GM12878 (cell line): Measurements from ENCODE around the gene ABCB10. TPM values are rescaled to one million over a fixed set of nuclear protein-coding genes. Genes with fewer than 3 reads are reported as not detected.

Source experiments
- ATAC-seq: fragments of 200-7000 bp; cut with Tn5 transposase; 3 replicates; pipeline ENCODE4 v1.9.1; 2020; ENCODE audit warnings: mild to moderate bottlenecking, moderate library complexity
- BruUV-seq: library from RNA; stranded (reverse); fragments of 400-500 nt; replicated peaks from 2 replicates; lab custom pipeline; 2021; lab: Mats Ljungman, UMichigan
- CTCF ChIA-PET: fragments of 300-600 bp; sonication (Branson Sonifier 250); formaldehyde crosslinking; extraction: SDS; loops from one replicate; lab custom pipeline; 2021; ENCODE audit warnings: inconsistent platforms; lab: Yijun Ruan, JAX
- POLR2A ChIA-PET: fragments of 350-600 bp; formaldehyde crosslinking; extraction: SDS; loops from one replicate; lab custom pipeline; 2021; ENCODE audit warnings: inconsistent platforms; lab: Charles Lee
- RAD21 ChIA-PET: fragments of 300-600 bp; sonication (Branson Sonifier 250); formaldehyde crosslinking; loops from one replicate; lab custom pipeline; 2023; ENCODE audit warnings: antibody characterized with exemption; ENCODE audit not compliant: unreplicated experiment; lab: Charles Lee
- SMC1A ChIA-PET: fragments of 300-600 bp; sonication (Branson Sonifier 250); formaldehyde crosslinking; loops from one replicate; lab custom pipeline; 2023; ENCODE audit not compliant: unreplicated experiment, uncharacterized antibody; lab: Charles Lee
- DNase-seq: peaks from one replicate; pipeline ENCODE4 v3.0.0-alpha.2; 2011; ENCODE audit warnings: low read depth, low spot score
- FAIRE-seq: peaks from 3 replicates; lab custom pipeline; 2011; peaks lifted over from hg19 to GRCh38; lab: Jason Lieb, UNC
- H2AFZ ChIP-seq: 2 replicates; pipeline ENCODE4 v1.6.0; 2011; ENCODE audit warnings: low read depth, low read length, control low read depth; ENCODE audit not compliant: control insufficient read depth
- H3K27ac ChIP-seq: 2 replicates; pipeline ENCODE4 v1.5.1; 2011; ENCODE audit warnings: control low read depth; ENCODE audit not compliant: control insufficient read depth, insufficient read depth
- H3K27me3 ChIP-seq, 2 experiments: replicated peaks in 1 of 2; 2 replicates each; pipeline versions ENCODE4 v1.6.0 to v1.6.1; 2011; ENCODE audit warnings: low read length in 1 of 2; ENCODE audit not compliant: control insufficient read depth in 2 of 2, insufficient read depth in 2 of 2
- H3K36me3 ChIP-seq, 2 experiments: 2 replicates each; pipeline ENCODE4 v1.5.1; 2011; ENCODE audit warnings: low read length in 1 of 2; ENCODE audit not compliant: control insufficient read depth in 2 of 2, insufficient read depth in 2 of 2
- H3K4me1 ChIP-seq: 2 replicates; pipeline ENCODE4 v1.6.1; 2011; ENCODE audit warnings: mild to moderate bottlenecking, low read length, moderate library complexity, mixed read lengths; ENCODE audit not compliant: control insufficient read depth, insufficient read depth
- H3K4me2 ChIP-seq: 2 replicates; pipeline ENCODE4 v1.6.0; 2011; ENCODE audit warnings: control low read depth; ENCODE audit not compliant: control insufficient read depth, insufficient read depth
- H3K4me3 ChIP-seq: fragments of 200-600 bp; sonication (generic); 2 replicates; pipeline ENCODE4 v1.5.1; 2016
- H3K79me2 ChIP-seq: 2 replicates; pipeline ENCODE4 v1.6.0; 2011; ENCODE audit warnings: low read length; ENCODE audit not compliant: control insufficient read depth, insufficient read depth
- H3K9ac ChIP-seq: 2 replicates; pipeline ENCODE4 v1.8.0; 2011; ENCODE audit warnings: low read length, control low read depth, mixed read lengths; ENCODE audit not compliant: control insufficient read depth, insufficient read depth
- H3K9me3 ChIP-seq: replicated peaks from 3 replicates; pipeline ENCODE4 v1.5.1; 2011; ENCODE audit warnings: mild to moderate bottlenecking, low read length; ENCODE audit not compliant: control insufficient read depth, insufficient read depth
- H4K20me1 ChIP-seq: 2 replicates; pipeline ENCODE4 v1.6.0; 2011; ENCODE audit not compliant: control insufficient read depth, insufficient read depth
- BRCA1 ChIP-seq: IDR thresholded peaks from 2 replicates; pipeline ENCODE4 v1.6.1; 2011; ENCODE audit warnings: low read depth, low read length, improper control_type of control experiment
- NBN ChIP-seq: fragments of 450-650 bp; IDR thresholded peaks from 2 replicates; pipeline ENCODE4 v1.6.1; 2016
- NFXL1 ChIP-seq: fragments of 450-650 bp; IDR thresholded peaks from 2 replicates; pipeline ENCODE4 v1.6.1; 2017; ENCODE audit warnings: antibody characterized with exemption, mild to moderate bottlenecking, borderline replicate concordance
- RCOR1 ChIP-seq: conservative IDR thresholded peaks from 2 replicates; pipeline ENCODE4 v1.6.1; 2012; ENCODE audit warnings: low read depth, low read length, improper control_type of control experiment
- RFX5 ChIP-seq: IDR thresholded peaks from 2 replicates; pipeline ENCODE4 v1.6.1; 2011; ENCODE audit warnings: low read depth, low read length, improper control_type of control experiment
- STAT1 ChIP-seq: fragments of 450-650 bp; conservative IDR thresholded peaks from 2 replicates; pipeline ENCODE4 v1.6.1; 2014; ENCODE audit warnings: antibody characterized with exemption, mild to moderate bottlenecking
- TCF3 ChIP-seq: IDR thresholded peaks from 2 replicates; pipeline ENCODE4 v1.6.1; 2012; ENCODE audit warnings: low read depth, mild to moderate bottlenecking, low read length, borderline replicate concordance; ENCODE audit not compliant: insufficient read depth
- WGBS: methylation state at CpG from one replicate; pipeline ENCODE4 v1.1.6; 2016; ENCODE audit warnings: low lambda C conversion rate; ENCODE audit not compliant: insufficient replicate concordance, insufficient coverage; ENCODE audit errors: missing lambda C conversion rate; 5-methylcytosine and 5-hydroxymethylcytosine counted together
- in situ Hi-C: fragments of 300-500 bp; cut with MboI; formaldehyde crosslinking; loops from 9 replicates; pipeline ENCODE4 v1.14.3; 2018; ENCODE audit warnings: mixed read lengths
- intact Hi-C: fragments of 100-400 bp; cut with micrococcal nuclease; formaldehyde crosslinking; loops from one replicate; pipeline ENCODE4 v1.14.2; 2022; ENCODE audit not compliant: unreplicated experiment
- polyA plus RNA-seq, 11 experiments: library from polyadenylated mRNA; depleted of rRNA in 4 of 11; unstranded in 6 of 11; stranded (reverse) in 5 of 11; fragments of >200 nt; fragmentation: Nextera tagmentation in 4 of 11; fragmentation: Illumina TruSeq in 1 of 11; extraction: Ambion mirVana in 4 of 11; extraction: Trizol in 1 of 11; gene quantifications; 1 replicate in 1 of 11; 2 replicates in 10 of 11; pipeline versions ENCODE4 v1.2.1 to v1.2.3, GENCODE V29; 2011 to 2016; ENCODE audit warnings: inconsistent platforms in 2 of 11, missing spikeins in 2 of 11, low read depth in 1 of 11
- total RNA-seq, 4 experiments: library from RNA; depleted of rRNA in 3 of 4; stranded (reverse); fragments of >200 nt in 3 of 4; fragmentation: Illumina TruSeq in 1 of 4; extraction: Trizol in 1 of 4; gene quantifications; 2 replicates each; pipeline versions ENCODE4 v1.2.1 to v1.2.3, GENCODE V29; 2013 to 2021
- TF ChIP-seq, protein P1 (sequence below): fragments of 450-650 bp; IDR thresholded peaks from 2 replicates; pipeline ENCODE4 v1.6.1; 2017; ENCODE audit warnings: mild to moderate bottlenecking, moderate library complexity

ABCB10 gene
- total and polyA plus RNA-seq, 10 of the 15 experiments (the other 5 are each of a cell fraction or from before 2014, with no cell fraction given): 8.0 to 30.5 (median 16.7) TPM

DNA sequence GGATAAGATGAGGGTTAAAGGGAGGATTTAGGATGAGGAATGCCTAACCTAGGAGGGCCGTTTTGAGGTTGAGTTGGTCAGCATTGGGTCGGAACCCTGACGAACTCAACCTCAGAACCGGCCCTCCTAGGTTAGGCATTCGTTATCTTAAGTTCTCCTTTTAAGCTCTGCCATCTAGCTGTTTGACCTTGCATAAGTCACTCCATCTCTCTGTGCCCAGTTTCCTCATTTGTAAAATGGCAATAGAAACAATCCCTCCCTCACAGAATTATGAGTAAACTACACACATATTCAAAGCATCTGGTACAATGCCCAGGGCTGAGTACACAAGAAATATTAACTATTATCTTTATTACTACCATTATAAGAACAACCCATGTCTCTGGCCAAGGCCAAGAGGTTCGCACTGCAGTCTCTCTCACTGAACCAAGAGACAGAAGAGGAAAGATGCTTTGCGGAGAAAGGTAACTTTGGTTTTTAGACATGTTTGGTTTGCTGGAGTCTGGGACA, 4.8 kb downstream of the ABCB10 start:
- no peaks in the 10 kb centered on the region for H3K4me1 ChIP-seq
- POLR2A ChIA-PET: no interaction called here
- no peaks in the 10 kb centered on the region; the same call in 1 of the 2 replicates for H4K20me1 ChIP-seq
- ATAC-seq: no peak
- SMC1A ChIA-PET: no interaction called here
- no peak overlapping the region for H3K4me2 ChIP-seq
- RAD21 ChIA-PET: no interaction called here
- no peak overlapping the region for H3K4me3 ChIP-seq
- no peak overlapping the region for H3K27ac ChIP-seq
- 95% methylated on average over 7 of the region's 7 CpGs for WGBS
- TF ChIP-seq NBN (no peak), BRCA1 (no peak), RFX5 (no peak), TCF3 (no peak), RCOR1 (no peak), STAT1 (no peak), NFXL1 (no peak)
- TF ChIP-seq, protein P1, sequence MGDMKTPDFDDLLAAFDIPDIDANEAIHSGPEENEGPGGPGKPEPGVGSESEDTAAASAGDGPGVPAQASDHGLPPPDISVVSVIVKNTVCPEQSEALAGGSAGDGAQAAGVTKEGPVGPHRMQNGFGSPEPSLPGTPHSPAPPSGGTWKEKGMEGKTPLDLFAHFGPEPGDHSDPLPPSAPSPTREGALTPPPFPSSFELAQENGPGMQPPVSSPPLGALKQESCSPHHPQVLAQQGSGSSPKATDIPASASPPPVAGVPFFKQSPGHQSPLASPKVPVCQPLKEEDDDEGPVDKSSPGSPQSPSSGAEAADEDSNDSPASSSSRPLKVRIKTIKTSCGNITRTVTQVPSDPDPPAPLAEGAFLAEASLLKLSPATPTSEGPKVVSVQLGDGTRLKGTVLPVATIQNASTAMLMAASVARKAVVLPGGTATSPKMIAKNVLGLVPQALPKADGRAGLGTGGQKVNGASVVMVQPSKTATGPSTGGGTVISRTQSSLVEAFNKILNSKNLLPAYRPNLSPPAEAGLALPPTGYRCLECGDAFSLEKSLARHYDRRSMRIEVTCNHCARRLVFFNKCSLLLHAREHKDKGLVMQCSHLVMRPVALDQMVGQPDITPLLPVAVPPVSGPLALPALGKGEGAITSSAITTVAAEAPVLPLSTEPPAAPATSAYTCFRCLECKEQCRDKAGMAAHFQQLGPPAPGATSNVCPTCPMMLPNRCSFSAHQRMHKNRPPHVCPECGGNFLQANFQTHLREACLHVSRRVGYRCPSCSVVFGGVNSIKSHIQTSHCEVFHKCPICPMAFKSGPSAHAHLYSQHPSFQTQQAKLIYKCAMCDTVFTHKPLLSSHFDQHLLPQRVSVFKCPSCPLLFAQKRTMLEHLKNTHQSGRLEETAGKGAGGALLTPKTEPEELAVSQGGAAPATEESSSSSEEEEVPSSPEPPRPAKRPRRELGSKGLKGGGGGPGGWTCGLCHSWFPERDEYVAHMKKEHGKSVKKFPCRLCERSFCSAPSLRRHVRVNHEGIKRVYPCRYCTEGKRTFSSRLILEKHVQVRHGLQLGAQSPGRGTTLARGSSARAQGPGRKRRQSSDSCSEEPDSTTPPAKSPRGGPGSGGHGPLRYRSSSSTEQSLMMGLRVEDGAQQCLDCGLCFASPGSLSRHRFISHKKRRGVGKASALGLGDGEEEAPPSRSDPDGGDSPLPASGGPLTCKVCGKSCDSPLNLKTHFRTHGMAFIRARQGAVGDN: no peak
- no peak overlapping the region for H2AFZ ChIP-seq
- CTCF ChIA-PET: no interaction called here
- no peak overlapping the region for H3K9ac ChIP-seq
- in situ Hi-C loops (no loop called here), intact Hi-C loops (loop anchor here (10.0 kb wide), 1 partner anchor 521 kb away; no protein-coding TSS in a partner anchor)
- peaks cover 38% of the 10 kb centered on the region for H3K79me2 ChIP-seq
- no peaks in the 10 kb centered on the region; a peak in 1 of 4 replicates for H3K36me3 ChIP-seq
- no peaks in the 10 kb centered on the region for H3K27me3 ChIP-seq
- no TSS peak for BruUV-seq
- no peaks in the 10 kb centered on the region for H3K9me3 ChIP-seq
- no peak for DNase-seq
- no peak for FAIRE-seq
